Activated CD4-positive, alpha-beta T cell treated with anti-CD3 and anti-CD28 coated beads for 1 hour (primary cell): ENCODE measurements around the gene BTG1.

Experiments
- DNase-seq: peaks from one replicate; pipeline ENCODE4 v3.0.0-alpha.2; 2020

Gene BTG1

GRCh38 chr12:92145731-92146496 is at the start of gene BTG1:
Gene BTG1 (minus strand): TSS chr12:92145846. CDS start chr12:92145535, 311 bp downstream.
- DNase-seq = peak; percentile 99

- DNase-seq = no peak
Observed at GRCh38 chr12:92194561-92194960, 48.9 kb upstream of the BTG1 start.

GRCh38 chr12:92193846-92194245 is 48.2 kb upstream of the BTG1 start:
- no peak for DNase-seq

GRCh38 chr12:92193063-92193462 is 47.4 kb upstream of the BTG1 start:
- DNase-seq = no peak

GRCh38 chr12:92192360-92192759 is 46.7 kb upstream of the BTG1 start:
- no peak for DNase-seq

- no peak for DNase-seq
Observed at GRCh38 chr12:92191061-92191460, 45.4 kb upstream of the BTG1 start.

GRCh38 chr12:92188517-92189188 is 43.0 kb upstream of the BTG1 start:
- DNase-seq = no peak

GRCh38 chr12:92186038-92186470 is 40.4 kb upstream of the BTG1 start:
- DNase-seq = no peak

GRCh38 chr12:92185052-92185451 is 39.4 kb upstream of the BTG1 start:
- DNase-seq = no peak

- DNase-seq = no peak
Observed at GRCh38 chr12:92183575-92183974, 37.9 kb upstream of the BTG1 start.

GRCh38 chr12:92178340-92178739 is 32.7 kb upstream of the BTG1 start:
- DNase-seq = no peak

GRCh38 chr12:92176646-92177045 is 31.0 kb upstream of the BTG1 start:
- DNase-seq = no peak

- DNase-seq = no peak
Observed at GRCh38 chr12:92175961-92176360, 30.3 kb upstream of the BTG1 start.

GRCh38 chr12:92170050-92170449 is 24.4 kb upstream of the BTG1 start:
- no peak for DNase-seq

GRCh38 chr12:92167075-92167474 is 21.4 kb upstream of the BTG1 start:
- DNase-seq = no peak

- no peak for DNase-seq
Observed at GRCh38 chr12:92164712-92165111, 19.1 kb upstream of the BTG1 start.

GRCh38 chr12:92162079-92162478 is 16.4 kb upstream of the BTG1 start:
- no peak for DNase-seq

GRCh38 chr12:92158796-92159439 is 13.3 kb upstream of the BTG1 start:
- DNase-seq = no peak

GRCh38 chr12:92156704-92157395 is 11.2 kb upstream of the BTG1 start:
- DNase-seq = no peak

GRCh38 chr12:92156139-92156538 is 10.5 kb upstream of the BTG1 start:
- DNase-seq = no peak

GRCh38 chr12:92155733-92156132 is 10.1 kb upstream of the BTG1 start:
- DNase-seq = no peak

- no peak for DNase-seq
Observed at GRCh38 chr12:92151916-92152315, 6.3 kb upstream of the BTG1 start.

GRCh38 chr12:92149563-92149962 is 3.9 kb upstream of the BTG1 start:
- DNase-seq = no peak
